Panc1 (cell line): ENCODE results near the gene LIPA. TPM values are rescaled to one million over a fixed set of nuclear protein-coding genes. Genes with fewer than 3 reads are reported as not detected.

Source experiments
- ATAC-seq: fragments of 200-7000 bp; cut with Tn5 transposase; 2 replicates; pipeline ENCODE4 v1.9.1; 2020; ENCODE audit warnings: mild to moderate bottlenecking, moderate library complexity
- BruUV-seq: library from RNA; stranded (reverse); fragments of 400-500 nt; replicated peaks from 2 replicates; lab custom pipeline; 2021; lab: Mats Ljungman, UMichigan
- CTCF ChIA-PET: fragments of 300-600 bp; sonication (Branson Sonifier 250); formaldehyde crosslinking; loops from one replicate; lab custom pipeline; 2022; ENCODE audit warnings: antibody characterized with exemption; lab: Charles Lee
- POLR2A ChIA-PET: fragments of 300-600 bp; sonication (Branson Sonifier 250); formaldehyde crosslinking; loops from one replicate; lab custom pipeline; 2022; ENCODE audit warnings: antibody characterized with exemption; lab: Charles Lee
- DNase-seq: peaks from one replicate; pipeline ENCODE4 v3.0.0-alpha.2; 2010; ENCODE audit warnings: low read depth, low spot score
- H3K27ac ChIP-seq: 2 replicates; pipeline ENCODE4 v1.5.1; 2011; ENCODE audit warnings: mild to moderate bottlenecking, low read length, inconsistent platforms
- H3K27me3 ChIP-seq: fragments of 200-500 bp; sonication (Bioruptor generic); 2 replicates; pipeline ENCODE4 v1.6.0; 2014; ENCODE audit warnings: low read length, inconsistent platforms; ENCODE audit not compliant: control insufficient read depth, insufficient read depth
- H3K36me3 ChIP-seq: fragments of 200-500 bp; sonication (Bioruptor generic); 2 replicates; pipeline ENCODE4 v1.5.1; 2014; ENCODE audit warnings: inconsistent platforms, mild to moderate bottlenecking, low read length, moderate library complexity; ENCODE audit not compliant: control insufficient read depth, insufficient read depth
- H3K4me1 ChIP-seq: 2 replicates; pipeline ENCODE4 v1.5.1; 2011; ENCODE audit warnings: inconsistent platforms, mild to moderate bottlenecking, low read length, moderate library complexity; ENCODE audit not compliant: control insufficient read depth, insufficient read depth
- H3K4me3 ChIP-seq, 2 experiments: 2 replicates each; pipeline ENCODE4 v1.5.1; 2011 to 2012; ENCODE audit warnings: low read depth in 2 of 2, low read length in 2 of 2, mild to moderate bottlenecking in 2 of 2, inconsistent platforms in 1 of 2, moderate library complexity in 1 of 2
- H3K9me3 ChIP-seq: fragments of 200-500 bp; sonication (Bioruptor generic); 2 replicates; pipeline ENCODE4 v1.5.1; 2014; ENCODE audit warnings: low read depth, mild to moderate bottlenecking, inconsistent platforms, low read length, moderate library complexity; ENCODE audit not compliant: control insufficient read depth, insufficient read depth
- CTCF ChIP-seq: fragments of 450-650 bp; IDR thresholded peaks from 2 replicates; pipeline ENCODE4 v1.5.1; 2017; ENCODE audit warnings: mild to moderate bottlenecking
- POLR2AphosphoS5 ChIP-seq: IDR thresholded peaks from 2 replicates; pipeline ENCODE4 v1.6.1; 2012; ENCODE audit warnings: mild to moderate bottlenecking, low read depth, low read length, moderate library complexity
- REST ChIP-seq, 2 experiments: IDR thresholded peaks; 2 replicates each; pipeline ENCODE4 v1.6.1; 2011 to 2012; ENCODE audit warnings: low read depth in 2 of 2, control low read depth in 1 of 2, low read length in 1 of 2, mild to moderate bottlenecking in 1 of 2, moderate library complexity in 1 of 2; ENCODE audit not compliant: insufficient read depth in 1 of 2
- SIN3A ChIP-seq: IDR thresholded peaks from 2 replicates; pipeline ENCODE4 v1.6.1; 2012; ENCODE audit warnings: low read depth, mild to moderate bottlenecking, low read length, moderate library complexity, borderline replicate concordance; ENCODE audit not compliant: insufficient read depth
- TCF7L2 ChIP-seq: IDR thresholded peaks from 2 replicates; pipeline ENCODE4 v1.6.1; 2011; ENCODE audit warnings: mild to moderate bottlenecking, low read depth, low read length, inconsistent platforms
- in situ Hi-C: cut with HindIII; loops from 2 replicates; pipeline ENCODE4 v1.10.0; 2016; ENCODE audit warnings: low sequenced_read_pairs, low pct_unique_long_range_greater_than_20kb
- intact Hi-C: fragments of 100-400 bp; cut with micrococcal nuclease; formaldehyde crosslinking; loops from one replicate; pipeline ENCODE4 v1.10.0; 2022; ENCODE audit not compliant: unreplicated experiment
- total RNA-seq: library from RNA; stranded (reverse); gene quantifications from one replicate; pipeline ENCODE4 v1.2.1, GENCODE V29; 2021; ENCODE audit not compliant: unreplicated experiment

LIPA gene
- total RNA-seq, 1 experiment from 2014 or later = 172 TPM

DNA sequence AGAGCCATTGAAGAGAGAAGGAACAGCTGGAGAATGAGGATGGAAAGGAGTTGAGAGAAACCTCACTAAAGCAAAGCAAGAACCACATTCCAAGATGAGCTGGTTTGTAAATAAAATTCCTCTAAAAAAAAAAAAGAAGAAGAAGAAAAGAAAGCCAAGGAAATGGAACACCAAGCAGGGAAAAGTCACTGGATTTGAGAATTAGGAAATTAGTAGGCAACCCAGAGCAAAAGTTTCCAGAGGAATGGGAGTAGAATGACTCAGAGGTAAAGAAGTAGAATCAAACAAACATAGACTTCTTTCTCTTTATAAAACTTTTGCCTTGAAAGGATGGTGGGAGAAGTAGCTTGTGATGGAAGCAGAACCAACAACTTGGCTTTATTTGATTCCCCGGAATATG is 48.3 kb downstream of the LIPA start:
- Histone ChIP-seq H3K27ac (no peak overlapping the region), H3K36me3 (no peaks in the 10 kb centered on the region), H3K4me3 (no peak overlapping the region), H3K9me3 (no peaks in the 10 kb centered on the region), H3K4me1 (no peaks in the 10 kb centered on the region), H3K27me3 (peaks cover 23% of the 10 kb centered on the region)
- intact Hi-C loops (no loop called here), in situ Hi-C loops (loop anchor here (25.0 kb wide), 1 partner anchor 191 kb away; no protein-coding TSS in a partner anchor)
- POLR2A ChIA-PET = interaction anchor here (0.7 kb wide), 1 partner anchor 27 kb away, joined by 4 read pairs; no protein-coding TSS in a partner anchor
- DNase-seq (no peak), ATAC-seq (no peak)
- TF ChIP-seq REST (IDR thresholded peaks at IDR 0.05; ENCODE audit: insufficient read depth in 1 of 2, low read depth in 2 of 2, low read length in 1 of 2) = no peak
- TF ChIP-seq POLR2AphosphoS5 = no peak
- TF ChIP-seq TCF7L2 = no peak
- TF ChIP-seq SIN3A = no peak
- no peak for TF ChIP-seq CTCF
- BruUV-seq = no TSS peak
- CTCF ChIA-PET = no interaction called here

DNA sequence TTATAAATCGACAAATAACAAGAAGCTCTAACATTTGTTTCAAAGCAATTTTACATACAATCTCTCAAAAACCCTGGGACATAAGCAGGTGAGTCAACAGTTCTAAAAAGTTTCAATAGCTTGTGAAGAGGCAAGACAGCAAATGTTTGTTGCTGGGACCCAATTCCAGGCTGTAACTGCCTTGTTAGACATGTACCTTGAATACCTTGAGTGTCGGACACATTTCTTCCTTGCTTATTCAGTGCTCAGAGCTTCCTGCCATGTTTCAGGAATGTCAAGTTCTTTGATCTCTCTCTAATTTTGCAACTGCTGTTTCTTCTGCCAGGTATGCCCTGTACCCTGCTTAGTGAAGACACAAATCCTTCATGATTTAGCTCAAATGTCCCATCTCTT is 49.5 kb downstream of the LIPA start:
- Histone ChIP-seq H3K4me1 (no peaks in the 10 kb centered on the region), H3K36me3 (no peaks in the 10 kb centered on the region), H3K27me3 (peaks cover 19% of the 10 kb centered on the region), H3K9me3 (no peaks in the 10 kb centered on the region), H3K27ac (no peak overlapping the region), H3K4me3 (no peak overlapping the region)
- ChIA-PET POLR2A (no interaction called here), CTCF (interaction anchor here (0.6 kb wide), 1 partner anchor 201 kb away, joined by 3 read pairs; no protein-coding TSS in a partner anchor)
- in situ Hi-C loops = loop anchor here (25.0 kb wide), 1 partner anchor 190 kb away; no protein-coding TSS in a partner anchor
- intact Hi-C loops = no loop called here
- ATAC-seq = no peak
- no peak for TF ChIP-seq SIN3A
- no peak for TF ChIP-seq REST (IDR thresholded peaks at IDR 0.05; ENCODE audit: insufficient read depth in 1 of 2, low read depth in 2 of 2, low read length in 1 of 2)
- no peak for TF ChIP-seq CTCF
- TF ChIP-seq POLR2AphosphoS5 = no peak
- no peak for TF ChIP-seq TCF7L2
- BruUV-seq = no TSS peak
- DNase-seq = no peak
